HG03432 (cell line): ENCODE measurements around the gene RGMA.

ENCODE experiments used
- ATAC-seq: cut with Tn5 transposase; IDR thresholded peaks from one replicate; pipeline ENCODE4 v1.9.1; 2021; ENCODE audit warnings: mild to moderate bottlenecking, moderate library complexity; ENCODE audit not compliant: unreplicated experiment

RGMA gene

GRCh38 chr15:93093765-93094164 lies 4.8 kb upstream of the RGMA start:
- no peak for ATAC-seq

GRCh38 chr15:93091465-93091864 lies 2.5 kb upstream of the RGMA start:
- no peak for ATAC-seq

- no peak for ATAC-seq
These were observed 805 bp upstream of the RGMA start for GRCh38 chr15:93089727-93090305.

GRCh38 chr15:93088200-93088980 lies 621 bp downstream of the RGMA start:
- ATAC-seq: peak; percentile 32

- peak; percentile 68 for ATAC-seq
These were observed 1.2 kb downstream of the RGMA start for GRCh38 chr15:93087825-93088199.

GRCh38 chr15:93086791-93087190 lies 2.2 kb downstream of the RGMA start:
- no peak for ATAC-seq

- no peak for ATAC-seq
These were observed 3.3 kb downstream of the RGMA start for GRCh38 chr15:93085692-93086091.

- ATAC-seq: no peak
These were observed 6.2 kb downstream of the RGMA start for GRCh38 chr15:93082861-93083260.

GRCh38 chr15:93081399-93081798 lies 7.6 kb downstream of the RGMA start:
- no peak for ATAC-seq

- ATAC-seq: no peak
These were observed 8.6 kb downstream of the RGMA start for GRCh38 chr15:93080451-93080850.

GRCh38 chr15:93076875-93077274 lies 12.1 kb downstream of the RGMA start:
- no peak for ATAC-seq

- no peak for ATAC-seq
These were observed 12.8 kb downstream of the RGMA start for GRCh38 chr15:93076217-93076616.

GRCh38 chr15:93074599-93074998 lies 14.4 kb downstream of the RGMA start:
- no peak for ATAC-seq

GRCh38 chr15:93073465-93073952 lies 15.5 kb downstream of the RGMA start:
- no peak for ATAC-seq

- no peak for ATAC-seq
These were observed 16.3 kb downstream of the RGMA start for GRCh38 chr15:93072411-93073394.

- no peak for ATAC-seq
These were observed 17.0 kb downstream of the RGMA start for GRCh38 chr15:93072011-93072410.

- no peak for ATAC-seq
These were observed 17.5 kb downstream of the RGMA start for GRCh38 chr15:93071469-93071936.

GRCh38 chr15:93070551-93071296 lies 18.3 kb downstream of the RGMA start:
- no peak for ATAC-seq

GRCh38 chr15:93070132-93070531 lies 18.9 kb downstream of the RGMA start:
- ATAC-seq: no peak

- no peak for ATAC-seq
These were observed 20.3 kb downstream of the RGMA start for GRCh38 chr15:93068581-93069199.
